HCT116 (cell line): ENCODE data around the gene ARHGAP8.

Experiments
- REST ChIP-seq: IDR thresholded peaks from 2 replicates; pipeline ENCODE4 v1.6.1; 2012; ENCODE audit warnings: low read depth
- TF ChIP-seq, protein P1 (sequence below): IDR thresholded peaks from 2 replicates; pipeline ENCODE4 v1.6.1; 2012

- TF ChIP-seq REST = no peak
- TF ChIP-seq, protein P1, sequence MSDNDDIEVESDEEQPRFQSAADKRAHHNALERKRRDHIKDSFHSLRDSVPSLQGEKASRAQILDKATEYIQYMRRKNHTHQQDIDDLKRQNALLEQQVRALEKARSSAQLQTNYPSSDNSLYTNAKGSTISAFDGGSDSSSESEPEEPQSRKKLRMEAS = no peak
These were observed 20.3 kb upstream of the ARHGAP8 start for GRCh38 chr22:44732017-44732561.
